GM19035 (cell line): ENCODE data around the gene NEU3.
"Not testable (repeated sequence)": the region's sequence is repeated elsewhere in the genome, so short reads cannot be mapped to it uniquely, and the experiment has no call there.

Source experiments
- ATAC-seq: cut with Tn5 transposase; IDR thresholded peaks from one replicate; pipeline ENCODE4 v1.9.1; 2021; ENCODE audit not compliant: unreplicated experiment

The NEU3 gene

GRCh38 chr11:75028724-75029123, 40.0 kb downstream of the NEU3 start:
- ATAC-seq, result no peak

- ATAC-seq, result no peak
Measured at GRCh38 chr11:75029836-75030631, 41.3 kb downstream of the NEU3 start.

- ATAC-seq, result no peak
Measured at GRCh38 chr11:75031224-75031753, 42.6 kb downstream of the NEU3 start.

GRCh38 chr11:75031771-75032549, 43.2 kb downstream of the NEU3 start:
- ATAC-seq, result no peak

GRCh38 chr11:75032550-75032935, 43.8 kb downstream of the NEU3 start:
- no peak for ATAC-seq

- no peak for ATAC-seq
Measured at GRCh38 chr11:75033916-75034315, 45.2 kb downstream of the NEU3 start.

GRCh38 chr11:75035256-75035655, 46.5 kb downstream of the NEU3 start:
- no peak for ATAC-seq

GRCh38 chr11:75035911-75036565, 47.3 kb downstream of the NEU3 start:
- no peak for ATAC-seq

GRCh38 chr11:75040167-75040770, 51.5 kb downstream of the NEU3 start:
- ATAC-seq, result no peak

GRCh38 chr11:75041263-75041662, 52.5 kb downstream of the NEU3 start:
- no peak for ATAC-seq

- not testable (repeated sequence) for ATAC-seq
Measured at GRCh38 chr11:75041821-75042220, 53.1 kb downstream of the NEU3 start.

GRCh38 chr11:75044381-75045170, 55.8 kb downstream of the NEU3 start:
- not testable (repeated sequence) for ATAC-seq

- not testable (repeated sequence) for ATAC-seq
Measured at GRCh38 chr11:75046668-75047067, 57.9 kb downstream of the NEU3 start.

- no peak for ATAC-seq
Measured at GRCh38 chr11:75047191-75047590, 58.5 kb downstream of the NEU3 start.

- ATAC-seq, result not testable (repeated sequence)
Measured at GRCh38 chr11:75049501-75050266, 61.0 kb downstream of the NEU3 start.

- ATAC-seq, result no peak
Measured at GRCh38 chr11:75050516-75050915, 61.8 kb downstream of the NEU3 start.

- ATAC-seq, result no peak
Measured at GRCh38 chr11:75051043-75051442, 62.3 kb downstream of the NEU3 start.

GRCh38 chr11:75052457-75052856, 63.7 kb downstream of the NEU3 start:
- ATAC-seq, result no peak

- no peak for ATAC-seq
Measured at GRCh38 chr11:75055511-75055910, 66.8 kb downstream of the NEU3 start.

GRCh38 chr11:75056814-75057213, 68.1 kb downstream of the NEU3 start:
- no peak for ATAC-seq
